HG03280 (cell line): ENCODE data around the gene BST1.

ENCODE experiments used
- ATAC-seq: cut with Tn5 transposase; IDR thresholded peaks from one replicate; pipeline ENCODE4 v1.9.1; 2021; ENCODE audit warnings: mild to moderate bottlenecking, moderate library complexity; ENCODE audit not compliant: unreplicated experiment

Gene BST1

DNA sequence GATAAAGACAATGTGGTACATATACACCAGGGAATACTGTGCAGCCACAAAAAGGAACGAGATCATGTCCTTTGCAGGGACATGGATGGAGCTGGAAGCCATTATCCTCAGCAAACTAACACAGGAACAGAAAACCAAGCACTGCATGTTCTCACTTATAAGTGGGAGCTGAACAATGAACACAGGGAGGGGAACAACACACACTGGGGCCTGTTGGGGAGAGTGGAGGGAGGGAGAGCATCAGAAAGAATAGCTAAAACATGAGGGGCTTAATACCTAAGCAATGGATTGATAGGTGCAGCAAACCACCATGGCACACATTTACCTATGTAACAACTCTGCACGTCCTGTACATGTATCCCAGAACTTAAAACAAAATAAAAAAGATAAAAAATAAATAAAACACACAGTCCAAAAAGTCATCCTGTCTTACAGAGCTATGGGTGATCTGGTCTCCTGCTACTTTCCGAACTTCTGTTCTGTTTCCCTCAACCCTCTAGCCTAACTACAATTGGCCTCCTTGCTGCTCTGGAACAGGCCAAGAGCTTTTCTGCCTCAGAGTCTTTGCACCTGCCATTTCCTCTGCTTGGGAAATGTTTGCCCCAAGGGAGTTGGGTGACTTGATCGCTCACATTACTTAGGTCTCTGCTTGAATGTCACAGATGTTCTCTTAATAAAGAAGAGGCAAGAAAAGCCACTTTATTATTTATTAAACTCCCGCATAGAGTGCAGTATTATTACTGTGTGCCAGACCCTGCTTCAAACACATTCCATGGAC, 74.2 kb downstream of the BST1 start:
- ATAC-seq: no peak

DNA sequence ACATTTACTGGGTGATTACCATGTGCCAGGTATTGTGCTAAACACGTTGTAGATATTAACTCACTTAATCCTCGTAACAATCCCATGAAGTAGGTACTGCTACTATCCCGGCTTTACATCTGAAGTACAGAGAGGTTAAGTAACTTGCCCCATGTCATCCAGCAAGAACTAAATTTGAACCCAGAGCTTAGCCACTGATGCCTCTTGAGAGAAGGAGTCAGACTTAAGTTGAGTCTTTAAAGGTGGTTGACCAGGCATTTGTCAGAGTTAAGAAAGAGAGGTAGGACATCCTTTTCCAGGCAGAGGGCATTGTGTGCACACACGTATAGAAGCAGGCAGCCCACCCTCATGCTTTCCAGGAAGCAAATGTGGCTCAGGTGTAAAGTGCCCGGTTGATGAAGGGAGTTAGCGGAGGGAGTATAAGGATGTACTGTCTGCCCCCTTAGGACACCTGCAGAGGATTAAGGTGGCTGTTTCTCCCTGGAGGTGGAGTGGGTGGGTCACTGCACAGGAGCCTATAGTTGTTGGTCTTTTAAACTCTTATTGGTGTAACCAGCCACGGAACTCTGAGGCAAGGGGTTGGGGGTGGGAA, 74.9 kb downstream of the BST1 start:
- ATAC-seq: no peak

DNA sequence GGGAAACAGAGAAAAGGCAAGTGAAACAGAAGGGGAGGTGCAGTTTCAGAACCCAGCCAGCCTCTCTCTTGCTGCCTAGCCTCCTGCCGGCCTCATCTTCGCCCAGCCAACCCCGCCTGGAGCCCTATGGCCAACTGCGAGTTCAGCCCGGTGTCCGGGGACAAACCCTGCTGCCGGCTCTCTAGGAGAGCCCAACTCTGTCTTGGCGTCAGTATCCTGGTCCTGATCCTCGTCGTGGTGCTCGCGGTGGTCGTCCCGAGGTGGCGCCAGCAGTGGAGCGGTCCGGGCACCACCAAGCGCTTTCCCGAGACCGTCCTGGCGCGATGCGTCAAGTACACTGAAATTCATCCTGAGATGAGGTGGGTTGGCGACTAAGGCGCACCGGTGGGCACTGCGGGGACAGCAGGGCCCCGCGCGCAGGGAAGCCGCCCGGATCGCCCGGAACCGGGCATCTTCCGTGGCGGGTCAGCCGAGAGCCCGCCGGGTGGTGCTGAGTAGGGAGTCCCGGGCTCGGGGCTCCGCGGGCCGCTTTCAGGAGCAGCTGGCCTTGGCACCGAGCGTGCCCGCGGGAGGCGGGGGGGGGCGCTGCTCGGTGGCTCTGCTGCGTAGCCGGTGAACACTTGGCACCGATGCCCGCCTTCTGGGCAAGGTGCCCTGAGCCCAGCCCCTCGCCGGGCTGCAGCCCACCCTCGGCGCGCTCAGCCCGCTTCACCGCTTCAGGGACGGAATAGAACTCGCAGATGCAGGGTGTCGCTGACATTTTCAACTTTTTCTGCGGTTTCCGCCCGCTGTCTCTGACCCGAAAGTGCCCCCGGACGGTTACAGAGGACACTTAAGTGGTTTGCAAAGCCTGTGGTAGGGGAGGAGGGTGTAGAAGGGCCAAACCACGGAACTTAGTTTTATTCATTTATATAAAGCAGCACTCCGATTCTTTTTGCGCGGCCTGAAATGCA, 75.7 kb downstream of the BST1 start, which contains the start of gene CD38:
Gene CD38, plus strand, starts transcription at position 40 of the 953 bp plus-strand sequence. Its CDS starts 87 bp downstream, at position 127.
- peak; percentile 73 for ATAC-seq

DNA sequence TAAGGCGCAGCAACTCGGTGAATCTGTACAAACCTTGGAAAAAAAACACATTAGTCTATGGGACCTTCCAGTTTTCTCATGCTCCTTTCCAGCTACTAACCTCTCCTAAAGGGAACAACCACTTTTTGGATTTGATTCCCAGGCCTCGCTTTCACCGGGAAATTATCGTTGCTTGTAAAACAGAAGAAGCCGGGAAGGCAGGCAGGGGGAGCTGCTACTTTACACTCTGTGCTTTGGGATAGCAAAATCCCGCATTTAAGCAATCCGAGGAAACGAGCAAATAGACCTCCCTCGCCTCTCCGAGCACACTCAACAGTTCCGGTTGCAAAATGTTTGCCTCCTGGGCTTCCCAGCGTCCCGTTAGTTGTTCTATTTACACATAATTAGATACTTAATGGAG, 76.4 kb downstream of the BST1 start:
- ATAC-seq: no peak

DNA sequence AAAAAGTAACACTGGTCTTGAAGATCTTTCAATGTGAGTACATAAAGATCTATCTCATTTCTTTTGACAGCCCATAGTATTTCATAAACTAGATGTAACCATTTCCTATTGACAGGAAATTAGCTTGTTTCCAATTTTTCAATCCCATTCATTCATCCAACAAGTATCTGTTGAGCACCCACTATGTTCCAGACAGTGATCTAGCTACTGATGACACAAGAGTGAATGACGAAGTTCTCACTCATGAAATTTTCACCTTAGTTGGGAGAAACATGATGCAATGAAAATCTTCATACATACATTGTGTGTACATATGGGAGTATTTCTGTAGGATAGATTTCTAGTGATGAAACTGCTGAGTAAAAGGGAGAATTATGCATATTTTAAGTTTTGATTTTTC, 76.9 kb downstream of the BST1 start:
- ATAC-seq: no peak

DNA sequence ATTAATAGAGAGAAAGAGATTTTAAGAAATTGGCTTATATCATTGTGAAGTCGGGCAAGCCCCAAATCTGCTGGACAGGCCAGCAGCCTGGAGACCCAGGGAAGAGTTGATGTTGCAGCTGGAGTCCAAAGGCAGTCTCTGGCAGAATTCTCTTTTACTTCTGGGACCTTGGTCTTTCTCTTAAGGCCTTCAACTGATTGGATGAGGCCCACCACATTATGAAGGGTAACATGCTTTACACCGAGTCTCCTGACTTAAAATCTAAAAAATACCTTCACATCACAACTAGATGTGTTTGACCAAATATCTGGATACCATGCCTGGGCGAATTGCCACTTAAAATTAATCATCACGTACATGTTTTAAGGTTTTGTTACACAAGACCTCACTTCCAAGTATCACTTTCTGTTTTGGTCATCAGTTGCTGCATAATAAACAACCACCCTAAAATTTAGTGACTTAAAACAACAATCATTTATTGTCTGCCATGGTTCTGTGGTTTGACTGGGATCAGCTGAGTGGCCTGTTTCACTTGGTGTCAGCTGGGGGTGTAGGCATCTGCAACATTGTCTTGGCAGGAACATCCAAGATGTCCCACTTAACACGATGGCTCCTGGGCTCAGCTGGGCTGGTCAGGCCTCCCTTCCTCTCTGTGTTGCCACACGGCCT, 78.7 kb downstream of the BST1 start:
- no peak for ATAC-seq
